Peyer's patch (tissue), 4 donors: Measurements from ENCODE around the gene ZNF433.

Experiments used
- POLR2A ChIP-seq, 2 donors: fragments of 450-650 bp; IDR thresholded peaks; one replicate each; pipeline ENCODE4 v1.5.1; 2017; ENCODE audit warnings: antibody characterized with exemption in 2 of 2, mild to moderate bottlenecking in 2 of 2, moderate library complexity in 2 of 2
- TF ChIP-seq, protein P1 (sequence below), 6 experiments: fragments of 450-650 bp in 4 of 6; fragments of 200-600 bp in 2 of 6; sonication (generic) in 1 of 6; IDR thresholded peaks; one replicate each; pipeline ENCODE4 v1.5.1; 2017 to 2019; ENCODE audit warnings: antibody characterized with exemption in 6 of 6, mild to moderate bottlenecking in 3 of 6, moderate library complexity in 1 of 6

GRCh38 chr19:12034198-12034597 is 1.3 kb downstream of the ZNF433 start:
- no peak for TF ChIP-seq POLR2A (IDR thresholded peaks at IDR 0.05)
- TF ChIP-seq, protein P1, sequence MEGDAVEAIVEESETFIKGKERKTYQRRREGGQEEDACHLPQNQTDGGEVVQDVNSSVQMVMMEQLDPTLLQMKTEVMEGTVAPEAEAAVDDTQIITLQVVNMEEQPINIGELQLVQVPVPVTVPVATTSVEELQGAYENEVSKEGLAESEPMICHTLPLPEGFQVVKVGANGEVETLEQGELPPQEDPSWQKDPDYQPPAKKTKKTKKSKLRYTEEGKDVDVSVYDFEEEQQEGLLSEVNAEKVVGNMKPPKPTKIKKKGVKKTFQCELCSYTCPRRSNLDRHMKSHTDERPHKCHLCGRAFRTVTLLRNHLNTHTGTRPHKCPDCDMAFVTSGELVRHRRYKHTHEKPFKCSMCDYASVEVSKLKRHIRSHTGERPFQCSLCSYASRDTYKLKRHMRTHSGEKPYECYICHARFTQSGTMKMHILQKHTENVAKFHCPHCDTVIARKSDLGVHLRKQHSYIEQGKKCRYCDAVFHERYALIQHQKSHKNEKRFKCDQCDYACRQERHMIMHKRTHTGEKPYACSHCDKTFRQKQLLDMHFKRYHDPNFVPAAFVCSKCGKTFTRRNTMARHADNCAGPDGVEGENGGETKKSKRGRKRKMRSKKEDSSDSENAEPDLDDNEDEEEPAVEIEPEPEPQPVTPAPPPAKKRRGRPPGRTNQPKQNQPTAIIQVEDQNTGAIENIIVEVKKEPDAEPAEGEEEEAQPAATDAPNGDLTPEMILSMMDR (IDR thresholded peaks at IDR 0.05): no peak
